Activated CD8-positive, alpha-beta memory T cell treated with anti-CD3 and anti-CD28 coated beads for 4 hours (primary cell): ENCODE measurements around the gene ABLIM3.
"Not testable (repeated sequence)": the region's sequence is repeated elsewhere in the genome, so short reads cannot be mapped to it uniquely, and the experiment has no call there.

Experiments used
- DNase-seq, 2 donors: peaks; one replicate each; pipeline ENCODE4 v3.0.0-alpha.2; 2020; ENCODE audit warnings: low read depth in 2 of 2

ABLIM3 gene

GRCh38 chr5:149187617-149188016, 46.3 kb downstream of the ABLIM3 start:
- not testable (repeated sequence) for DNase-seq

DNA sequence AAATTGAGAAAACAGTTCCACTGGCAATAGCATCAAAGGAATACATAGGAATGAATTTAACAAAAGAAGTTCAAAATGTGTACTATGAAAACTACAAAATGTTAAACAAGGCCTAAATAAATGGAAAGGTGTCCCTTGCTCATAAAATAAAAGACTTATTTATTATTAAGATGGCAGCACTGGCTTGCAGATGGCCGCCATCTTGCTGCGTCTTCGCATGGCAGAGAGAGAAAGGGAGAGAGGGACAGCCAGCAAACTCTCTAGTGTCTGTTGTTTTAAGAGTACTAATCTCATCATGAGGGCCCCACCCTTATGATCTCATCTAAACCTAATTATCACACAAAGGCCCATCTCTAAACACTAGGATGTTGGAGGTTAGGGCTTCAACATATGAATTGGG, 47.1 kb downstream of the ABLIM3 start:
- DNase-seq: no peak

- no peak for DNase-seq
These were observed 54.1 kb downstream of the ABLIM3 start for GRCh38 chr5:149195337-149195887.

GRCh38 chr5:149195962-149196361, 54.7 kb downstream of the ABLIM3 start:
- DNase-seq: no peak

GRCh38 chr5:149198148-149198547, 56.9 kb downstream of the ABLIM3 start:
- no peak for DNase-seq

- no peak for DNase-seq
These were observed 59.1 kb downstream of the ABLIM3 start for GRCh38 chr5:149200355-149200754.

- no peak for DNase-seq
These were observed 59.9 kb downstream of the ABLIM3 start for GRCh38 chr5:149201121-149201637.

DNA sequence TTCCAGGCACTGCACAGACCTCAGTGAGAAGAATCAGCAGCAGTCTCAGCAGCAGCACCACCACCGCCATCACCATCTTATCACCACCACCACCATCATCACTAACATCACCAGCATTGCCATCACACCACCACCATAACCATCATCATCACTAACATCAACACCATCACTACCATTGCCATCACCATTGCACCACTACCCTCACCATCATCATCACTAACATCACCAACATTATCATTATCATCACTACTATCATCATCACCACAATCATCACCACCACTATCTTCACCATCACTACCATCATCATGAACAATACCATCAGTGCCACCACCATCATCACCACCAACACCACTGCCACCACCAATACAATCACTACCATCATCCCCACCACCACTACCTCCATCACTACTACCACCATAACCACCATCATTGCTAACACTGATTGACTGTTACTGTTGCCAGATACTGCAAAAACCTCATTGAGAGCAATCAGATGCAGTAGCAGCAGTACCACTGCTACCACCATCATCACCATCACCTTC, 61.7 kb downstream of the ABLIM3 start:
- DNase-seq: no peak

DNA sequence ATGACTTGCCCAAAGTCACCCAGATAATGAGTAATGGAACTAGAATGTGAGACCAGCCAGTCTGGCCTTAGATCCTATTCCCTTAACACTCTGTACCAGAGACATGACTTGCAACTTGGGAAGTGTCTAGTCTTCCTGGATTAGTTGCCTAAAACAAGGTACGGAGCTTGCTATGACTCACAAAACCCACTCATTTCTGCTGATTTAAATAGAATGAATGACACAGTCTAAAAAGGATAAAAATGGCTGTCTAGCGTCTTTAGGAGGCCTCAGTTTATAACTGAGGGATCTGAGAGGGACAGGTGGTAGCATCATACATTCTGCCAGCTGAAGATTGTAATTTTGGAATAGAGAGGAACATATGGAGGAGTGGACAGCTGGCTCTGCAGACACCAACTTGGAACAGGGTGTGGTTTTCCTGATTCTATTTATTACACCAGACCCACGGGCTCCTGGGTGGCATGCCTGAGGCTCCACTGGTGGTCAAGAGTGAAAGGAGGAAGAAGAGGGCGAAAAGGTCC, 62.7 kb downstream of the ABLIM3 start:
- no peak for DNase-seq

- DNase-seq: no peak
These were observed 64.6 kb downstream of the ABLIM3 start for GRCh38 chr5:149205625-149206523.

DNA sequence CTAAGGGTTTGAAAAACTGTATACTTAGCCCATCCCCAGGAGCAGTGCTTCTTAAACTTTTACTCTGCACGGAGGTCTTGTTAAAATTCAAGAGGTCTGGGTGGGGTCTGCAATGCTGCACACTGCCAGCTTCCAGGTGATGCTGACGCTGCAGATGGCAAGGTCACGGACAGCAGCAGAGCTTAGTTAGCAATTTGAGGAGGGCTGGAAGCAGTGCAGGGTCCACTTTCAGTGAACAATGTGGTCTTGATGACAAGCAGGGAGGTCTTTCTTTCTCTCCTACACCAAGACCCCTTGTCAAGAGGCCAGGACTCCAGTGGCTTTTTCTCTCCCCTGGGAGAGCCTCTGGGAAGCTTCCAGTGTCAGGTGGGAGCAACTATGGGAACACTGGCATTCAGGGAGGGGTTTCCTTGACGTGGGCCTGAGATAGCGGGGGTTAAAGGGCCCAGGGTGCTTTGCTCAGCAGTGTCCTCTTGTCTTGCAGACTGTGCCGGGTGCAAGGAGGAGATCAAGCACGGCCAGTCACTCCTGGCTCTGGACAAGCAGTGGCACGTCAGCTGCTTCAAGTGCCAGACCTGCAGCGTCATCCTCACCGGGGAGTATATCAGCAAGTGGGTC, 65.3 kb downstream of the ABLIM3 start:
- DNase-seq: no peak

- no peak for DNase-seq
These were observed 66.5 kb downstream of the ABLIM3 start for GRCh38 chr5:149207831-149208230.

DNA sequence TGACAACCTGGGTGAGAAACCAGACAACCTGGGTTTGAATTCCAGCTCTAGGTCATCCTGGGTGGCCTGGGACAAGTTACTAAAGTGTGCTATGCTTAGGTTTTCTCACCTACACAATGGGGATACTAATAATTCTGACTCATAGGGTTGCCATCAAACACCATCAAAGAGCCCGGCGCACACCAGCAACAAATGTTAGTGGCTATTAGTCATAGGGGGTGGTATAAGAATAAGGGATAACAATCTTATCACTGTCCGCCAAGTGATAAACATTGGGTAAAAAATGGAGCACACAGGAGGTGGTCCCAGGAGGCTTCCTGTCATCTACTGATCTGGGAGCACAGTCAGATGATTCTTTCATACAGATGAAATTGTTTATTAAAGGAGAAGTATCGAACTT, 68.9 kb downstream of the ABLIM3 start:
- DNase-seq: no peak

DNA sequence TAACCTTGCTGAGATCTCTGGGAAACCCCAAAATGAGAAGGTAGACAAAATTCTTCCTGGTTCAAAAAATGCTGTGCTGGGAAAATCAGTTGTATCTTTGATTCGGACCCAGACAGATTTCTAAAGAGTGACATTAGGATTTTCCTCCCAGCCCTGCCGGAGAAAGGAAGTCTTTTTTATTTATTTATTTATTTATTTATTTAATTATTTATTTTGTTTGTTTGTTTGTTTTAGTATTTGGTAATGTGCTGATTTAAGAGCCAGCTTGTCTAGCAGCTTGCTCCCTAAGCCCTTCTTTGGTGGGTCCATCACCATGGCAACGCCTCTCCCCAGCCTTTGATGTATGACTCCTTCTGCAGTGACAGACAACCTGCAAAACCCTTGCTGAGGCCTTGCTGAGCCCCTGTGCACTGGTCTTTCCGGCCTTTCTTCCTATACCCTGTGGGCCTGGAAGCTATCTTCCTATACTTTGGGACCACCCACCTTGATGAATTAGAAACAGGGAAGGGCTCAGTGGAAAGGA, 69.7 kb downstream of the ABLIM3 start:
- no peak for DNase-seq

- no peak for DNase-seq
These were observed 70.3 kb downstream of the ABLIM3 start for GRCh38 chr5:149211566-149211965.

GRCh38 chr5:149212198-149212951, 71.1 kb downstream of the ABLIM3 start:
- DNase-seq: no peak

- no peak for DNase-seq
These were observed 72.1 kb downstream of the ABLIM3 start for GRCh38 chr5:149213264-149213880.

GRCh38 chr5:149215478-149216090, 74.3 kb downstream of the ABLIM3 start:
- DNase-seq: no peak

GRCh38 chr5:149216496-149216895, 75.2 kb downstream of the ABLIM3 start:
- no peak for DNase-seq

- no peak for DNase-seq
These were observed 76.0 kb downstream of the ABLIM3 start for GRCh38 chr5:149217096-149217802.
